Measurements from ENCODE around the gene LCE1C.

DNA sequence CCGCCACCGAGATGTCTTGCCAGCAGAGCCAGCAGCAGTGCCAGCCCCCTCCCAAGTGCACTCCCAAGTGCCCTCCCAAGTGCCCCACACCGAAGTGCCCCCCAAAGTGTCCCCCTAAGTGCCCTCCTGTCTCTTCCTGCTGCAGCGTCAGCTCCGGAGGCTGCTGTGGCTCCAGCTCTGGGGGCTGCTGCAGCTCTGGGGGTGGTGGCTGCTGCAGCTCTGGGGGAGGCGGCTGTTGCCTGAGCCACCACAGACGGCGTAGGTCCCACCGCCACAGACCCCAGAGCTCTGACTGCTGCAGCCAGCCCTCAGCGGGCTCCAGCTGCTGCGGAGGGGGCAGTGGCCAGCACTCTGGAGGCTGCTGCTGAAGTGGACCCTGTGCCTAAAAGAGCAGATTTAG lies 30.1 kb downstream of the LCE1C start:
- no peak for TF ChIP-seq POLR2A (IDR thresholded peaks at IDR 0.05)
- TF ChIP-seq, protein P1, sequence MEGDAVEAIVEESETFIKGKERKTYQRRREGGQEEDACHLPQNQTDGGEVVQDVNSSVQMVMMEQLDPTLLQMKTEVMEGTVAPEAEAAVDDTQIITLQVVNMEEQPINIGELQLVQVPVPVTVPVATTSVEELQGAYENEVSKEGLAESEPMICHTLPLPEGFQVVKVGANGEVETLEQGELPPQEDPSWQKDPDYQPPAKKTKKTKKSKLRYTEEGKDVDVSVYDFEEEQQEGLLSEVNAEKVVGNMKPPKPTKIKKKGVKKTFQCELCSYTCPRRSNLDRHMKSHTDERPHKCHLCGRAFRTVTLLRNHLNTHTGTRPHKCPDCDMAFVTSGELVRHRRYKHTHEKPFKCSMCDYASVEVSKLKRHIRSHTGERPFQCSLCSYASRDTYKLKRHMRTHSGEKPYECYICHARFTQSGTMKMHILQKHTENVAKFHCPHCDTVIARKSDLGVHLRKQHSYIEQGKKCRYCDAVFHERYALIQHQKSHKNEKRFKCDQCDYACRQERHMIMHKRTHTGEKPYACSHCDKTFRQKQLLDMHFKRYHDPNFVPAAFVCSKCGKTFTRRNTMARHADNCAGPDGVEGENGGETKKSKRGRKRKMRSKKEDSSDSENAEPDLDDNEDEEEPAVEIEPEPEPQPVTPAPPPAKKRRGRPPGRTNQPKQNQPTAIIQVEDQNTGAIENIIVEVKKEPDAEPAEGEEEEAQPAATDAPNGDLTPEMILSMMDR (IDR thresholded peaks at IDR 0.05): no peak
